Neural cell (in vitro differentiated cells): Measurements from ENCODE around the gene EEIG2. TPM values are rescaled to one million over a fixed set of nuclear protein-coding genes. Genes with fewer than 3 reads are reported as not detected.

Source experiments
- H2AFZ ChIP-seq: fragments of 200-600, 300-800 bp; sonication (generic), shearing (Covaris generic); 2 replicates; pipeline ENCODE4 v1.6.0; 2014; ENCODE audit warnings: low read depth, mild to moderate bottlenecking, antibody characterized with exemption, low read length, moderate library complexity
- H3F3A ChIP-seq: fragments of 200-600 bp; shearing (Covaris generic); 2 replicates; pipeline ENCODE4 v1.6.1; 2016; ENCODE audit warnings: mild to moderate bottlenecking, moderate library complexity, mixed read lengths, antibody characterized with exemption, low read length; ENCODE audit not compliant: insufficient read depth, poor library complexity, severe bottlenecking
- H3K27ac ChIP-seq: fragments of 200-600, 300-800 bp; sonication (generic), shearing (Covaris generic); 2 replicates; pipeline ENCODE4 v1.5.1; 2014; ENCODE audit warnings: mild to moderate bottlenecking, low read length, moderate library complexity
- H3K27me3 ChIP-seq: fragments of 300-800, 200-600 bp; sonication (generic), shearing (Covaris generic); 2 replicates; pipeline ENCODE4 v1.6.0; 2014; ENCODE audit warnings: mild to moderate bottlenecking, low read depth, low read length, moderate library complexity; ENCODE audit not compliant: insufficient read depth
- H3K36me3 ChIP-seq: fragments of 300-800, 200-600 bp; sonication (generic), shearing (Covaris generic); 2 replicates; pipeline ENCODE4 v1.5.1; 2014; ENCODE audit warnings: mild to moderate bottlenecking, antibody characterized with exemption, low read length, moderate library complexity; ENCODE audit not compliant: insufficient read depth
- H3K4me2 ChIP-seq: fragments of 300-800, 200-600 bp; sonication (generic), shearing (Covaris generic); 2 replicates; pipeline ENCODE4 v1.6.0; 2014; ENCODE audit warnings: mild to moderate bottlenecking, low read length
- H3K4me3 ChIP-seq: fragments of 300-800, 200-600 bp; sonication (generic), shearing (Covaris generic); 2 replicates; pipeline ENCODE4 v1.5.1; 2014; ENCODE audit warnings: mild to moderate bottlenecking, low read length, moderate library complexity
- H3K79me2 ChIP-seq: fragments of 200-600 bp; shearing (Covaris generic); replicated peaks from 2 replicates; pipeline ENCODE4 v1.6.0; 2014; ENCODE audit warnings: mild to moderate bottlenecking, low read length, moderate library complexity; ENCODE audit not compliant: insufficient read depth
- H3K9ac ChIP-seq: fragments of 300-800, 200-600 bp; sonication (generic), shearing (Covaris generic); 2 replicates; pipeline ENCODE4 v1.6.1; 2016; ENCODE audit warnings: mild to moderate bottlenecking, low read length, mixed read lengths
- H3K9me2 ChIP-seq: fragments of 200-600 bp; shearing (Covaris generic); 2 replicates; pipeline ENCODE4 v1.6.1; 2016; ENCODE audit warnings: mild to moderate bottlenecking, low read length, mixed read lengths; ENCODE audit not compliant: insufficient read depth
- H3K9me3 ChIP-seq: fragments of 200-600, 300-800 bp; sonication (generic), shearing (Covaris generic); 2 replicates; pipeline ENCODE4 v1.6.1; 2016; ENCODE audit warnings: mild to moderate bottlenecking, mixed run types, low read length, moderate library complexity, mixed read lengths
- H4K20me1 ChIP-seq: fragments of 200-600 bp; shearing (Covaris generic); 2 replicates; pipeline ENCODE4 v1.6.1; 2016; ENCODE audit warnings: mild to moderate bottlenecking, mixed run types; ENCODE audit not compliant: insufficient read depth
- CTCF ChIP-seq: fragments of 450-650 bp; IDR thresholded peaks from 2 replicates; pipeline ENCODE4 v1.5.1; 2014; ENCODE audit warnings: antibody characterized with exemption, mild to moderate bottlenecking, moderate library complexity; ENCODE audit not compliant: poor library complexity, severe bottlenecking
- EP300 ChIP-seq: fragments of 450-650 bp; conservative IDR thresholded peaks from 2 replicates; pipeline ENCODE4 v1.6.1; 2014; ENCODE audit warnings: antibody characterized with exemption, mild to moderate bottlenecking, moderate library complexity; ENCODE audit not compliant: poor library complexity, severe bottlenecking
- EZH2 ChIP-seq: fragments of 200-600, 300-800 bp; shearing (Covaris generic), sonication (generic); IDR thresholded peaks from 2 replicates; pipeline ENCODE4 v1.6.1; 2014; ENCODE audit warnings: antibody characterized with exemption, low read length, borderline replicate concordance, mild to moderate bottlenecking; ENCODE audit not compliant: insufficient read depth, poor library complexity, severe bottlenecking
- MXI1 ChIP-seq: fragments of 450-650 bp; conservative IDR thresholded peaks from 2 replicates; pipeline ENCODE4 v1.6.1; 2014; ENCODE audit warnings: antibody characterized with exemption, mild to moderate bottlenecking; ENCODE audit not compliant: poor library complexity, severe bottlenecking
- POLR2AphosphoS5 ChIP-seq: IDR thresholded peaks from 2 replicates; pipeline ENCODE4 v1.6.1; 2012
- RAD21 ChIP-seq: fragments of 450-650 bp; conservative IDR thresholded peaks from 2 replicates; pipeline ENCODE4 v1.6.1; 2014; ENCODE audit warnings: antibody characterized with exemption, mild to moderate bottlenecking, moderate library complexity
- REST ChIP-seq: IDR thresholded peaks from 2 replicates; pipeline ENCODE4 v1.6.1; 2012; ENCODE audit warnings: borderline replicate concordance
- SMC3 ChIP-seq: fragments of 450-650 bp; conservative IDR thresholded peaks from 2 replicates; pipeline ENCODE4 v1.6.1; 2014; ENCODE audit warnings: antibody characterized with exemption, mild to moderate bottlenecking, moderate library complexity; ENCODE audit not compliant: poor library complexity
- TAF1 ChIP-seq: IDR thresholded peaks from 2 replicates; pipeline ENCODE4 v1.6.1; 2012; ENCODE audit warnings: low read depth
- polyA plus RNA-seq: library from polyadenylated mRNA; depleted of rRNA; stranded (reverse); fragments of >200 nt; gene quantifications from 2 replicates; pipeline ENCODE4 v1.2.3, GENCODE V29; 2014

Gene EEIG2
- polyA plus RNA-seq, 1 donor from 2014 or later: 13.1 TPM

DNA sequence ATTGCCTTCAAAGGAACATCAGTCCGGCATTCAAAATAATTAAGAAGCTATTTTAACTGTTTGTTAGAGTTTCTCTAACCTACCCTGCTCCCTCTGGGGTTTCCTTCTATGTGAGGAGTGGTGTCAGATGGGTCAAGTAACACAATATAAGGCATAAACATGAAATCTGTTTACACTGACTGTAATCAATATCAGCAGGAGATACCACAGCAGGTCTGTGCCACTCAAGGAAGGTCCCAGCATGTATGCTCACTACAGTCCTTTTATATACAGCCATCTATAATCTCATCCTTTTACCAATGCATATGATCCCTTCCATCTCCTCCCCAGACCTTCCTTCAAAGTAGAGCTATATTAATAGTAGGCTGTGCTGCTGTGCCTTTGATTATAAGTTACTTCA, 25.4 kb downstream of the EEIG2 start:
- Histone ChIP-seq H3K27me3 (no peaks in the 10 kb centered on the region), H3K36me3 (no peaks in the 10 kb centered on the region), H3F3A (no peaks in the 10 kb centered on the region), H3K9me2 (no peaks in the 10 kb centered on the region), H3K4me3 (no peak overlapping the region), H3K9me3 (no peaks in the 10 kb centered on the region), H3K9ac (no peak overlapping the region), H3K4me2 (no peak overlapping the region), H3K27ac (no peak overlapping the region), H4K20me1 (no peaks in the 10 kb centered on the region), H2AFZ (no peak overlapping the region), H3K79me2 (no peaks in the 10 kb centered on the region)
- TF ChIP-seq EZH2: no peak
- no peak for TF ChIP-seq EP300
- peak; percentile 59 for TF ChIP-seq POLR2AphosphoS5

DNA sequence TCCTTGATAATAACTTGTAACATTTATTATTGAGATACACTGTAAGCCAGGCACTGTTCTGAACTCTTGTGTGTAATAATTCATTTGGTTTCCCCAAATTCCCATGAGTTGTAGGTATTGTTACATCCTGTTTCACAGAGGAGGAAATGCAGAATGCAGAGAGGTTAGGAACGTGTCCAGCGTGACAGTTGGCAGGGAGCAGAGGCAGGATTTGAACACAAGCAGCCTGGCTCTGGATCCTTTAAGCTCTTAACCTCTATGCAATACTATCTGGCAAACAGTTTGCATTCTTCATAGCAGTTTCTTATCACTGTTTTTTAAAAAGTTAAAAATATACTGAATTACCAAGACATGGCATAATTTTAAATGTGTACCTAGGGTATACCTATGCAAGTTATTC, 30.5 kb downstream of the EEIG2 start:
- Histone ChIP-seq H3K79me2 (no peaks in the 10 kb centered on the region), H4K20me1 (no peaks in the 10 kb centered on the region), H3K4me2 (no peak overlapping the region)

More for the DNA sequence above, 30.5 kb downstream of the EEIG2 start:
- Histone ChIP-seq H3K9me2 (no peaks in the 10 kb centered on the region), H3K4me3 (no peak overlapping the region), H3K9ac (no peak overlapping the region), H3F3A (no peaks in the 10 kb centered on the region), H3K27me3 (no peaks in the 10 kb centered on the region), H2AFZ (no peak overlapping the region), H3K36me3 (no peaks in the 10 kb centered on the region), H3K27ac (no peak overlapping the region), H3K9me3 (no peaks in the 10 kb centered on the region)
- no peak for TF ChIP-seq SMC3
- TF ChIP-seq EZH2: no peak
- no peak for TF ChIP-seq POLR2AphosphoS5
- TF ChIP-seq RAD21: no peak
- no peak for TF ChIP-seq EP300
- TF ChIP-seq MXI1: no peak
- TF ChIP-seq CTCF: no peak
- TF ChIP-seq REST: no peak
- TF ChIP-seq TAF1: no peak
